Measurements from ENCODE around the gene DGKB.

DNA sequence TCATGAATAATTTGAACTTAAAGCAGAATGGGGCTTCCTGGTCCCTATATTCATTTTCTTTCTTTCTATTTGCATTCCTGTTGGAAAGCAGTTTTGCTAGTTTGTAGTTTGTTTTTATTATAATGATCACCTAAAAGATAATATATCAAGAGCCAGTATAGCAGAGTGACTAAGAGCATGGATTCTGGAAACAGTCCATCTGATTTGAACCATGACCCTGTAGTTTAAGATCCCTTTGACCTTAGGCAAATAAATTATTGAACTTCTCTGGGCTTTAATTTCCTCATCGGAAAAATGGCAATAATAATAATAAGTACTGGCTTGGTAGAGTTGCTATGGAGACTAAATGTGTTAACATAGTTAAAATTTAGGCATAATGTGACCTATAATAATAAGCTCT is 76.1 kb downstream of the DGKB start:
- TF ChIP-seq, protein P1, sequence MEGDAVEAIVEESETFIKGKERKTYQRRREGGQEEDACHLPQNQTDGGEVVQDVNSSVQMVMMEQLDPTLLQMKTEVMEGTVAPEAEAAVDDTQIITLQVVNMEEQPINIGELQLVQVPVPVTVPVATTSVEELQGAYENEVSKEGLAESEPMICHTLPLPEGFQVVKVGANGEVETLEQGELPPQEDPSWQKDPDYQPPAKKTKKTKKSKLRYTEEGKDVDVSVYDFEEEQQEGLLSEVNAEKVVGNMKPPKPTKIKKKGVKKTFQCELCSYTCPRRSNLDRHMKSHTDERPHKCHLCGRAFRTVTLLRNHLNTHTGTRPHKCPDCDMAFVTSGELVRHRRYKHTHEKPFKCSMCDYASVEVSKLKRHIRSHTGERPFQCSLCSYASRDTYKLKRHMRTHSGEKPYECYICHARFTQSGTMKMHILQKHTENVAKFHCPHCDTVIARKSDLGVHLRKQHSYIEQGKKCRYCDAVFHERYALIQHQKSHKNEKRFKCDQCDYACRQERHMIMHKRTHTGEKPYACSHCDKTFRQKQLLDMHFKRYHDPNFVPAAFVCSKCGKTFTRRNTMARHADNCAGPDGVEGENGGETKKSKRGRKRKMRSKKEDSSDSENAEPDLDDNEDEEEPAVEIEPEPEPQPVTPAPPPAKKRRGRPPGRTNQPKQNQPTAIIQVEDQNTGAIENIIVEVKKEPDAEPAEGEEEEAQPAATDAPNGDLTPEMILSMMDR (IDR thresholded peaks at IDR 0.05), result no peak
- TF ChIP-seq POLR2A (IDR thresholded peaks at IDR 0.05), result no peak
